SK-N-DZ (cell line): ENCODE measurements around the gene FRMD4B.
A peak's percentile ranks its signal among the peaks of the same experiment; 100 is the strongest.
"Not testable (repeated sequence)": the region's sequence is repeated elsewhere in the genome, so short reads cannot be mapped to it uniquely, and the experiment has no call there.

Experiments used
- DNase-seq: peaks from one replicate; pipeline ENCODE4 v3.0.0-alpha.2; 2015; ENCODE audit warnings: low spot score

FRMD4B gene

DNA sequence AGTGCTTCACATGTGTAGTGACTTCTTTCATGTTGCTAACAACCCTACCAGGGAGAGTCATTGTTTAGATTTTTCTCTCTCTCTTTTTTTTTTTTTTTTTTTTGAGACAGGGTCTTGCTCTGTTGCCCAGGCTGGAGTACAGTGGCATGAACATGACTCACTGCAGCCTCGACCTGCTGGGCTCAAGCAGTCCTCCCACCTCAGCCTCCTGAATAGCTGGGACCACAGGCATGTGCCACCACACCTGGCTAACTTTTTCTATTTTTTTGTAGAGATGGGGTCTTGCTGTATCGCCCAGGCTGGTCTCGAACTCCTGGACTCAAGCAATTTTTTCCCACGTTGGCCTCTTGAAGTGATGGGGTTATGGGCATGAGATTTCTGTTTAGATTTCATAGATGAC lies 63.4 kb downstream of the FRMD4B start:
- DNase-seq = not testable (repeated sequence)

DNA sequence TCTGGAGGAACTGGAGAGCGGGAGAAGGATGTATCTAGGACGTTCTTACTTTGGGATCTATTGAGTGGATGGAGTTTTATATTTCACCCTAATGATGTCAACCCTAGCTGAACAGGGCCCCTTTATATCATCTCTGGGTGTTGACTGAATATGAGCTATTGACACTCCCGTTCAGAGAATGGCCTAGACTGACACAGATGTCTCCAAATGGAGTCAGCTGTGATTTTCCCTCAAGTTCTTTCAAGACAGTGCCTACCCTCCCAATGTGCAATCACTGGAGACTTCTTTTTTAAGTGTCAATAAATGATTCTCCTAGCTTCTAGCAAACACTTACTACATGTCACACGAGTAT lies 63.8 kb downstream of the FRMD4B start:
- no peak for DNase-seq

DNA sequence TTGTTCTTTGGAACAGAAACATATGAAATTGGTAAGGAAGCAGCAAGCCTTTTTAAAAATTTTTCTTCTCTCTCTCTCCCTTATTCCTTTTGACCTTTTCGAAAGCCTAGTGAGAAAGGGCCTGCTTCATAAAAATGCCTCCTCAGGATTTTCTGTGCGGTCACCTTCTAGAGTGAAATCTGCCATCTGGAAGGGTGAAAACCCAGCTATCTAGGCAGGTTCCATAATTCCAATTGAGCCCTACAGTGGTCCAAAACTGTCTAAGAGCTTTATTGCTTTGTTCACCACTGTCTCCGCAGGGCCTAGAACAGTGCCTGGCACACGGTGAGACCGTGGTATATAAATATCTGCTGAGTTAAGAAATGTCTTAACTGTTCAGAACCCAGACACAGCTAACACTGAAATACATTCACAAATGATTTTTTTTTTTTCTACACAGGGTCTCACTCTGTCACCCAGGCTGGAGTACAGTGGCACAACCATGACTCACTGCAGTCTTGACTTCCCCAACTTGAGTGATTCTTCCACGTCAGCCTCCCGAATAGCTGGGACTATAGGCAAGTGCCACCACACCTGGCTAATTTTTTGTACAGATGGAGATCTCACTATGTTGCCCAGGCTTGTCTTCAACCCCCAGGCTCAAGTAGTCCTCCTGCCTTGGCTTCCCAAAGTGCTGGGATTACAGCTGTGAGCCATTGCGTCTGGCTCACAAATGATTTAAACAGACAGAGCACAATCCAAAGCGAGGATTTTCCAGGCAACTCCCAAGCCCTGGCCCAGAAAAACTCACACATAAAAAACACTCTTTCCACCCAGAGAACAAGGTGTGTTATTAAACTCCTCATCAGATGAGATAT lies 64.4 kb downstream of the FRMD4B start:
- DNase-seq = no peak

- DNase-seq = no peak
Observed at GRCh38 chr3:69320871-69321271, 65.0 kb downstream of the FRMD4B start.

GRCh38 chr3:69319652-69320051 lies 66.2 kb downstream of the FRMD4B start:
- DNase-seq = no peak

GRCh38 chr3:69318410-69318809 lies 67.5 kb downstream of the FRMD4B start:
- DNase-seq = no peak

DNA sequence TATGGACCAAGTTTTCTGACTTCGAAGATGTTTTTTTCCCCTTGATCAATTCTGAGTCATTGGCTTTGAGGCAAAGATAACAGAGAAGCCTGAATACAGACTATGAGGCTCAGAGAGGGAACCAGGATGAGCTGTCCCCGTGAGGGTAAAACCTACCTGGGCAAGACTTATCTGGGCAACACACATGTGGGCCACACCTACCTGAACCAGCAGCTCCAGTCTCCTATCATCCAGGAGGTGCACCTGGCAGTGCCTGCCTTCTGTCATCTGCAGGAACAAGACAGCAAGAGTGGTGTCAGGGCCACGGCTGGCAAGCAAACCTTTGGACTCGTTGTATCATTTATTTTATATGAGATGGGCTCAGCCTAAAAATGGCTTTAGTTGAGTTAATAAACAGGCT lies 72.6 kb downstream of the FRMD4B start:
- DNase-seq = no peak

GRCh38 chr3:69309814-69310213 lies 76.1 kb downstream of the FRMD4B start:
- DNase-seq = no peak

DNA sequence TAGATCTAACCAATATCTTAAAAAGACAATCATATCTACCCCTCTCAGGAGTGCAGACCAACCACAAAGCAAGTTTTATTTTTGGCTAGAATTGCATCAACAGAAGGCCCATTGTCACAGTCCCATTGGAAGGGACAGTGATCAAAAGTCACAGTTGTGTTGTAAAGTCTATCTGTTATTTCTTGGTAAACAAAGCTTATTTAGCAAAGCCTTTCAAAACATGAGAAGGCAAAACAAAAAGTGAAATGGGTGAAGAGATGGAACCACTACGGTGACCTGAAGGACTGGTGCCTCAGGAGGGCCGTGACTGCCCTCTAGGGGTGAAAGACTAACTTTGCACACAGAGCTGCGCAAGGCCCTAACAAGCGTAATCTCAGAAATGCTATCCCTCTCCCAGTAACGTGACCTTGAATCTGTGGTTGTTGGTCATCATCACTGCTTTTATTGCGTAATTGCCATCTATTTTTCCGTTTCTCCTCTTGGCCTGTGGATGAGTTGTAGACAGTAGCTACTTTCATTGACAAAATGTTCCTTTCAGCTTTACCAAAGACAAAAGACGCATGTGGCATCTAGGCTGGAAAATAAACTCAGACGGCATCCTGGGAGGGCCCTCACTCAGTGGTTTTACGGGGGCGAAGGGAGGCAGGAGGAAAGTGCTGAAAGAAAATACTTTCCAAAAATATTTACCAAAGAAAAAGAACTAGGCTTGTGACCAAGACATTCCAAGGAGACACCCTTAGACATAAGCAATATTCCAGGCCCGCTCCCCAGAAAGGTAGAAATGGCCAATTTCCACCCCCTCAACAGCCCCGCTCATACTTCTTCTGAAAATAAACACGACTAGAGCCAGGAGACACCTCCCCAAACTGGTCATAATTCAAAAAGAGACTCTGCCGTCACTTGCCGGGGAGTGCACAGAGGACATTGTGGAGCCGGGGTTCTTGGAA lies 79.4 kb downstream of the FRMD4B start:
- DNase-seq = peak; percentile 60

GRCh38 chr3:69305011-69305410 lies 80.9 kb downstream of the FRMD4B start:
- DNase-seq = no peak

GRCh38 chr3:69304396-69304795 lies 81.5 kb downstream of the FRMD4B start:
- no peak for DNase-seq

DNA sequence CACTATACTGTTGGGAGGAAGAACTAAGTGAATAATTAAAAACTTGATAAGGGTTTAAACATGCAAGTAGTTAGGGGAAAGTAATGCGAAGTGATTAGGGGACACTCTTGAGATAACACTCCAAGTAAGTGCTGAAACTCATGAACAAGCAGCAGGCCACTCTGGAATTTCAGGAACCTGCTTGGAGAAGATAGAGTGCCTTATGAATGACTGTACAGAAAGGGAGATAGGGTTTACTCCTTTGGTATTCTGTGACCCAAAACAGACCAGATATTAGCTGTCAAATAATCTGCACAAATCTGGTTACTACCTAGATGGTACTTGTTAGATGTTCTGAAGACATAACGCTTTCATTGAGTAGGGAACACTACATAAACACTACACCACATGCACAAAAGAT lies 85.6 kb downstream of the FRMD4B start:
- no peak for DNase-seq

DNA sequence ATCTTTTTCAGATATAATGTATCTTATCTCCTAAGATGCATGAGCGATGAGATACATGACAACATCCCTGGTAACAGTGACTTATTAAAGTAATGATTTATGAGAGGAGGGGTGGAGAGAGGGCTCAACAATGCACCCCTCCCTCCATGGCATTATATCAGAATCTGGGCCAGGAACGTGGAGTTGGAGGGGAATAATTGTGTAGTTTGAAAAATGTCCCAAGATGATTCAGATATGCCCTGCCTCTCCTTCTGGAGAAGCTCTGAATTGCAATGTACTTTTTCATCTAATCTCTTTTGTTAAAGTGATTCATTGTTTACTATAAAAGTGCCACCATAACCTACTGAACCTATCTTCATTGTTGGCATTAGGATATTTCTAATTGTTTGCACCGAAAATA lies 86.5 kb downstream of the FRMD4B start:
- no peak for DNase-seq

- DNase-seq = peak; percentile 35
Observed at GRCh38 chr3:69297501-69297900, 88.4 kb downstream of the FRMD4B start.

DNA sequence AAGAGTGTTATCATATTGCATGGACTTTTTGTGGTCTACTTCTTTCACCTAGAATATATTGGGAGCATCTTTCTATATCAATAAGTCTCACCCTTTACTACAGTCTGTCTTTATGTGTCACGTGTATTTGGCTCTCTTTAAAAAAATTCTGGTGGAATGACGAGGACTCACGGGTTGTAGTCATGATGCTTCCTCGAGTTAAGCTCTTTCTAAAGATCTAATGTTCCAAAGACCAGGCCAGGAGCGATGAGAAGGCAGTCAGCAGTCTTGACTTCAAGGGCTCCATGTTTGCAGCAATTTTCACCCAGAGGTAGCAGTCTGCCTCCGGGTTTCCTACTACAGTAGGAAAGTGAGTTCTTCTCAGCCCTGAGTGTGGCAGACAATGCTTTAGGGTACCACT lies 88.9 kb downstream of the FRMD4B start:
- DNase-seq = no peak

DNA sequence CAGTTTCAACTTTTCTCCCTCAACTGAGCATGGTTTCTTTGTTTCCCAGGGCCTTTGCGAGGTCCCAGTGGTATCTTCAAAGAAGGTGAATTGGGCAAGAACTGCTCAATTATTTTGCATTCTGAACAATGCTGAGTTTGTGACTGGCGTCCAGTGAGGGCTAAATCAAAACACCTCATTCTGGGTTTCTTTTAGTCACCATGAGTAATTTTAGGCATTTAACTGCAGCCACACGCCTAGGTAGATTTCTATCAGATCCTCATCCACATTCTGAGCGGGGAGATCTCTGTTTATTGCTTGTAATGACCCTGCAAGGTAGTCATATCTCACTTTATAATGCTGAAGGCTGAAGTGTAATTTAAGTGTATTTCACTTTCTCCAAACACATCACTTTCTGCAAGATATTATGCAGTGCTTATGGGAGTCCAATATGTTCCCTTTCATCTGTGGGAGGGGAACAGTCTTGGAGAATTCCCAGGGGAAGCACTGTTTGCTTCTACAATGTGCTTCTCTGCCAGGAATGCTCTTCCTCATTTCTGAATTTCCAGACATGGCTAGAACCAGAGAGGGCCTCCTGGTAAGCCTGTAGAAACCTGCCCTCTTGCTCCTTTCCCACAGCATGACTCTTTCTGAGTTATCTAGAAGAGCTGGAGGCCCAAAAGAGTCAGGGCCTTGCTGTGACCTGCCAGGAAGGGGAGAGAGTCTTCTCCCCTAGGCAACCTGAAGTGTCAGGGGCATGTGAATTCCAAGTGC lies 91.7 kb downstream of the FRMD4B start:
- no peak for DNase-seq

DNA sequence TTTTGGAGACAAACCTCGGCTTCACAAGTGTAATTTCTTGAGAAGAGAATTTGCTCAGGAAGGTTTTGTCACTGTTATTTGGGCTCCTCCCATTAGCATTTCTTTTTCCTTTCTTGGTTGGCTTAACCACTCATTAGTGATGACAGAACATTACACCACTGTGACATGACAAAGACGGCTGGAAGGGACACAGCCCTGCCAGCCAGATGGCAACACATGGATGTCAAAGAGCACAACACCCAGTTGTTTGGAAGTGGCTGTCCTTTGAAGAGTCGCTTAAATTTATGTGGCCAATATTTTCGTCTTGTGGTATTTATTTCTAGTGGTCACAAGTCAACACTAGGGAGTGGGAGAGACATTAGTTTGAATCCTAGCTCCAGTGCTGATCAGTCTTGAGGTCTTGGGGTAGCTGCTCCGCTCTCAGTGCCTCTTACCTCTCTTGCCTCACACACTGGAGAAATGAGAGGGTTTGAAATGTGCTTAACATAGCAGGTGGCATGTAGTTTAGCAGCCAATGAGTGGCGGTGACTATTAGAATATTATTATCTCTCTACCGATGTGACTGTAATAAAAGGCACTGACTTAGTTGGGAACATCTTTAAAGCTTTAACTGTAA lies 92.8 kb downstream of the FRMD4B start:
- DNase-seq = no peak

DNA sequence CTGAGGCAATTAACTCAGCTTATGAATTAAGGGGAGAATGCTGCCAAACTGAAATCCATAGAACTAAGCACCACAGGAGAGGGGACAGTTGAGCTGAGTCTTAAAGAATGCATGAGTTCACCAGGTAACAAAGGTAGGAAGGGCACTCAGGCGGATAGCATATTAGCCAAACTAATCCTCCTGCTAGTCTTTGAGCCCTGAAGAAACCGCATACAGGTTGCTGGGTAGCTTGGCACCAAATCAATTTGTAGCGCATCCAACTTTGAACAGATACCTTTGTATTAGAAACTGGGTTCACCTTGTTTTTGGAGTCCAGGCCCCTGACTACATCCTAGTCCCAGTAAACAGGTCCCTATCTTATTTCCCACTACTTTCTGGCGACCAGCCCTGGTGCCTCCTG lies 93.7 kb downstream of the FRMD4B start:
- no peak for DNase-seq

GRCh38 chr3:69290430-69290829 lies 95.5 kb downstream of the FRMD4B start:
- DNase-seq = no peak

DNA sequence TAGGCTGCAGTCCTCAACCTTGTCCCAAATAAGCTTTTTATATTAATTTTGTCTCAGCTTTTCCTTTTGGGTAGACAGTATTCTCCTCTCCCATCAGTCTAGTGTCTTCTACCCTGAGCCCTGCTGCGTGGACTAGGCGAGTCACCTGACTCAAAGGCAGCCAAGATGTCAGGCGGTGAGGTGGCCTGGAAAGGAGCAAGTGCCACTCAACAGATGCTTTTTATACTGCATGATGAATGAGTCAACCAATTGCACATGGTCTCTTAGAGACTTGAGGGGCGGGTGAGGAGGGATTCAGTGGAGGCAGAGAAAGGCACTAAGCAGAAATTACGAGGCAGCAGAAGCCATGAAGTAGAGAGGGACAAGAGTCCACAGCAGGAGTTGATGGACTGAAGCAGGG lies 95.9 kb downstream of the FRMD4B start:
- DNase-seq = no peak

DNA sequence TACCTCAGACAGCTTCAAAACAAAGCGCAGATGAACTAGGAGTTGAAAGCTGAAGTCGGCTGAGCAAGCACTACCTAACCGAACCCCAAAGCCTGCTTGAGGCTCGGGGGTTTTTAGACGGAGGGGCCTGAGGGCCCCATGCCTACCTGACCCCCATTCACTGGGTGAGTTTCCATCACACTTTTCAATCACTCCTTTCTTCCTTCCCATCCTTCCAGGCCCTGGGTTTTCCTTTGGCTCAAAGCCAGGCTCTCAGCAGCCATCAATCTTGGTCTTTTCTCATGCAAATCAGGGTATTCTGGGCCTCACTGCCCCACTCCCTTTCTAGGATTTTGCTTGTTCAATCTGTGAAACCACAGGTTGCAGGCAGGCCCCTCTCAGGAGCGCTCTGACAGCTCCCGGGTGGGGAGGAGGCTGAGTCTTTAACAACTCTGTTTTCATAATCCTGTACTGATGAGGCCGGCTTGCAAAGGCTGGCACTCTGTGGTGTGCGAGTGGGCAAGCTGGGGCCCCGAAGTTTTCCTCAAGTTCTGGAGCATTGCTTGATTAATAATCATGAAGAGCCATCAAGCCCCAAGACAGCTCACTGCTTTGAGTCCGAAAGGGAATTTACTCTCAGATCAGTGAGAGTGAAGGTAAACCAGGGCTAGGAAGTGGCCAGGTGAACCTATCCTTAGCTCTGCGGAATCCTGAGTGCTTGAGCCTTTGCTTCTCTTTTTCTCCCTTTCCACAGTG lies 97.6 kb downstream of the FRMD4B start:
- DNase-seq = no peak
